ENCODE measurements around the gene MCTP1. TPM values are rescaled to one million over a fixed set of nuclear protein-coding genes. Genes with fewer than 3 reads are reported as not detected.

MCTP1 gene
- total RNA-seq, 1 experiment from 2014 or later: 7.5 TPM

- peaks cover 15% of the 10 kb centered on the region for H3K4me1 ChIP-seq (ENCODE audit: insufficient read depth, low read length)
- no peaks in the 10 kb centered on the region for H3F3A ChIP-seq (ENCODE audit: low read length, unreplicated experiment)
- TF ChIP-seq EZH2 (IDR thresholded peaks at IDR 0.05; ENCODE audit: low read length, unreplicated experiment) (no peak), EZH2phosphoT487 (IDR thresholded peaks at IDR 0.05; ENCODE audit: borderline replicate concordance, low read length) (no peak), CTCF (conservative IDR thresholded peaks at IDR 0.05; ENCODE audit: low read depth, low read length) (no peak)
- no peaks in the 10 kb centered on the region for H4K20me1 ChIP-seq (ENCODE audit: low read length)
- no peaks in the 10 kb centered on the region for H3K79me2 ChIP-seq (ENCODE audit: low read length)
- no peaks in the 10 kb centered on the region for H3K27me3 ChIP-seq (ENCODE audit: low read length)
- H3K36me3 ChIP-seq (ENCODE audit: low read depth, low read length): peaks cover 2% of the 10 kb centered on the region; the same call in 1 of the 2 replicates
- H2AFZ ChIP-seq (ENCODE audit: low read length): no peak overlapping the region
- H3K9me2 ChIP-seq (replicated peaks; ENCODE audit: low read length): no peaks in the 10 kb centered on the region
- CTCF ChIA-PET: no interaction called here
- ATAC-seq: 0 out of 2 replicates have a peak, but pooled peaks have one; percentile 30
- H3K4me2 ChIP-seq (ENCODE audit: low read length): no peak overlapping the region
- POLR2A ChIA-PET (ENCODE audit: unreplicated experiment): no interaction called here
- no peaks in the 10 kb centered on the region for H3K9me3 ChIP-seq (ENCODE audit: low read length)
- H3K9ac ChIP-seq (ENCODE audit: low read length): no peak overlapping the region
- H3K27ac ChIP-seq (ENCODE audit: low read length): no peak overlapping the region
- no TSS peak for BruUV-seq (replicated peaks)
- intact Hi-C loops (cut with micrococcal nuclease): loop anchor here (2.0 to 10.0 kb wide), 3 partner anchors 45 to 437 kb away; no protein-coding TSS in a partner anchor
- DNase-seq: peak; percentile 32
- H3K4me3 ChIP-seq (ENCODE audit: low read length): no peak overlapping the region
Observed at GRCh38 chr5:94691949-94692348, 592.9 kb downstream of the MCTP1 start.

GRCh38 chr5:94691291-94691690 is 593.6 kb downstream of the MCTP1 start:
- H3K4me1 ChIP-seq (ENCODE audit: insufficient read depth, low read length): peaks cover 15% of the 10 kb centered on the region

More at GRCh38 chr5:94691291-94691690, 593.6 kb downstream of the MCTP1 start:
- TF ChIP-seq EZH2phosphoT487 (IDR thresholded peaks at IDR 0.05; ENCODE audit: borderline replicate concordance, low read length) (no peak), EZH2 (IDR thresholded peaks at IDR 0.05; ENCODE audit: low read length, unreplicated experiment) (no peak), CTCF (conservative IDR thresholded peaks at IDR 0.05; ENCODE audit: low read depth, low read length) (no peak)
- H3K27me3 ChIP-seq (ENCODE audit: low read length): no peaks in the 10 kb centered on the region
- H3K27ac ChIP-seq (ENCODE audit: low read length): no peak overlapping the region
- H3K9me2 ChIP-seq (replicated peaks; ENCODE audit: low read length): no peaks in the 10 kb centered on the region
- H3F3A ChIP-seq (ENCODE audit: low read length, unreplicated experiment): no peaks in the 10 kb centered on the region
- H3K4me2 ChIP-seq (ENCODE audit: low read length): no peak overlapping the region
- no peak overlapping the region for H3K9ac ChIP-seq (ENCODE audit: low read length)
- ChIA-PET POLR2A (ENCODE audit: unreplicated experiment) (no interaction called here), CTCF (no interaction called here)
- no peaks in the 10 kb centered on the region for H4K20me1 ChIP-seq (ENCODE audit: low read length)
- H3K79me2 ChIP-seq (ENCODE audit: low read length): no peaks in the 10 kb centered on the region
- no peaks in the 10 kb centered on the region for H3K9me3 ChIP-seq (ENCODE audit: low read length)
- DNase-seq (no peak), ATAC-seq (no peak)
- peaks cover 2% of the 10 kb centered on the region; the same call in 1 of the 2 replicates for H3K36me3 ChIP-seq (ENCODE audit: low read depth, low read length)
- no peak overlapping the region for H2AFZ ChIP-seq (ENCODE audit: low read length)
- no peak overlapping the region for H3K4me3 ChIP-seq (ENCODE audit: low read length)
- no TSS peak for BruUV-seq (replicated peaks)
- intact Hi-C loops (cut with micrococcal nuclease): loop anchor here (5.0 to 10.0 kb wide), 2 partner anchors 46 to 436 kb away; no protein-coding TSS in a partner anchor
